ENCODE data around the gene ITSN1. TPM values are rescaled to one million over a fixed set of nuclear protein-coding genes. Genes with fewer than 3 reads are reported as not detected.

Gene ITSN1
- total RNA-seq, 3 donors from 2014 or later (not counting 1 experiment from before 2014, with no cell fraction given), result 1.5 to 5.1 (median 2.7) TPM

- 88% methylated on average over 4 of the region's 4 CpGs for WGBS (ENCODE audit: insufficient coverage)
- ATAC-seq, result no peak
Measured at GRCh38 chr21:33937146-33937545, 294.8 kb downstream of the ITSN1 start.

GRCh38 chr21:33937931-33938339, 295.6 kb downstream of the ITSN1 start:
- DNase-seq, result peak in 1 of 2 donors; percentile 80
- peaks cover 44% of the 10 kb centered on the region for H3K4me1 ChIP-seq (ENCODE audit: control insufficient read depth, insufficient read depth, low read length)
- peak overlapping the region; percentile 61 for H3K27ac ChIP-seq (ENCODE audit: low read length)
- no peaks in the 10 kb centered on the region for H3K9me3 Mint-ChIP-seq
- H3K27me3 Mint-ChIP-seq (ENCODE audit: low read depth in 2 of 2), result no peaks in the 10 kb centered on the region
- WGBS (ENCODE audit: insufficient coverage), result 56% methylated on average over 12 of the region's 14 CpGs
- no peaks in the 10 kb centered on the region for H3K9me3 ChIP-seq (ENCODE audit: control insufficient read depth, insufficient read depth, low read length)
- H3K36me3 ChIP-seq (ENCODE audit: control insufficient read depth, insufficient read depth, low read length), result no peaks in the 10 kb centered on the region
- intact Hi-C loops (cut with micrococcal nuclease), result loop anchor here (5.0 kb wide), 1 partner anchor 39 kb away; no protein-coding TSS in a partner anchor
- H3K27ac Mint-ChIP-seq, result no peak overlapping the region
- H3K4me3 Mint-ChIP-seq, result peak overlapping the region; percentile 35
- TF ChIP-seq CTCF (IDR thresholded peaks at IDR 0.05), result no peak
- peak; percentile 21 to 73 (median 43) for ATAC-seq
- no peaks in the 10 kb centered on the region for H3K27me3 ChIP-seq (ENCODE audit: control insufficient read depth, insufficient read depth, low read length)
- H3K36me3 Mint-ChIP-seq, result no peaks in the 10 kb centered on the region
- peaks cover 18% of the 10 kb centered on the region in 2 donors for H3K4me1 Mint-ChIP-seq
- no peak overlapping the region for H3K4me3 ChIP-seq (ENCODE audit: low read length)

More at GRCh38 chr21:33937146-33937545, 294.8 kb downstream of the ITSN1 start:
- Histone ChIP-seq H3K36me3 (ENCODE audit: control insufficient read depth, insufficient read depth, low read length) (no peaks in the 10 kb centered on the region), H3K27ac (ENCODE audit: low read length) (peak overlapping the region; percentile 61), H3K4me3 (ENCODE audit: low read length) (no peak overlapping the region), H3K27me3 (ENCODE audit: control insufficient read depth, insufficient read depth, low read length) (no peaks in the 10 kb centered on the region), H3K9me3 (ENCODE audit: control insufficient read depth, insufficient read depth, low read length) (no peaks in the 10 kb centered on the region), H3K4me1 (ENCODE audit: control insufficient read depth, insufficient read depth, low read length) (peaks cover 52% of the 10 kb centered on the region)
- peak in 1 of 2 donors; percentile 45 for DNase-seq
- Mint-ChIP-seq H3K27ac (peak overlapping the region; percentile 71 to 76), H3K9me3 (no peaks in the 10 kb centered on the region), H3K36me3 (no peaks in the 10 kb centered on the region), H3K27me3 (ENCODE audit: low read depth in 2 of 2) (no peaks in the 10 kb centered on the region), H3K4me1 (peaks cover 23 to 25% of the 10 kb centered on the region in 2 donors), H3K4me3 (no peak overlapping the region)
- no peak for TF ChIP-seq CTCF (IDR thresholded peaks at IDR 0.05)
- intact Hi-C loops (cut with micrococcal nuclease), result loop anchor here (5.0 kb wide), 1 partner anchor 40 kb away; no protein-coding TSS in a partner anchor

- no peak overlapping the region for H3K27ac Mint-ChIP-seq
- H3K36me3 ChIP-seq (ENCODE audit: control insufficient read depth, insufficient read depth, low read length), result no peaks in the 10 kb centered on the region
- TF ChIP-seq CTCF (IDR thresholded peaks at IDR 0.05), result no peak
- 72% methylated on average over 2 of the region's 3 CpGs for WGBS (ENCODE audit: insufficient coverage)
- DNase-seq, result no peak
- no peaks in the 10 kb centered on the region for H3K27me3 Mint-ChIP-seq (ENCODE audit: low read depth in 2 of 2)
- H3K36me3 Mint-ChIP-seq, result no peaks in the 10 kb centered on the region
- no peaks in the 10 kb centered on the region for H3K27me3 ChIP-seq (ENCODE audit: control insufficient read depth, insufficient read depth, low read length)
- H3K4me3 ChIP-seq (ENCODE audit: low read length), result no peak overlapping the region
- H3K4me3 Mint-ChIP-seq, result no peak overlapping the region
- H3K4me1 Mint-ChIP-seq, result peaks cover 18% of the 10 kb centered on the region in 2 donors
- H3K9me3 Mint-ChIP-seq, result no peaks in the 10 kb centered on the region
- no peaks in the 10 kb centered on the region for H3K9me3 ChIP-seq (ENCODE audit: control insufficient read depth, insufficient read depth, low read length)
- no peak for ATAC-seq
- peaks cover 43% of the 10 kb centered on the region for H3K4me1 ChIP-seq (ENCODE audit: control insufficient read depth, insufficient read depth, low read length)
- intact Hi-C loops (cut with micrococcal nuclease), result loop anchor here (5.0 kb wide), 1 partner anchor 39 kb away; no protein-coding TSS in a partner anchor
- peak overlapping the region; percentile 61 for H3K27ac ChIP-seq (ENCODE audit: low read length)
Measured at GRCh38 chr21:33938381-33938780, 296.1 kb downstream of the ITSN1 start.

GRCh38 chr21:33939226-33939625, 296.9 kb downstream of the ITSN1 start:
- no peaks in the 10 kb centered on the region for H3K9me3 Mint-ChIP-seq
- H3K27me3 Mint-ChIP-seq (ENCODE audit: low read depth in 2 of 2), result no peaks in the 10 kb centered on the region
- ATAC-seq (no peak), DNase-seq (no peak)
- Histone ChIP-seq H3K36me3 (ENCODE audit: control insufficient read depth, insufficient read depth, low read length) (no peaks in the 10 kb centered on the region), H3K27me3 (ENCODE audit: control insufficient read depth, insufficient read depth, low read length) (no peaks in the 10 kb centered on the region), H3K4me1 (ENCODE audit: control insufficient read depth, insufficient read depth, low read length) (peaks cover 43% of the 10 kb centered on the region), H3K27ac (ENCODE audit: low read length) (no peak overlapping the region), H3K4me3 (ENCODE audit: low read length) (no peak overlapping the region), H3K9me3 (ENCODE audit: control insufficient read depth, insufficient read depth, low read length) (no peaks in the 10 kb centered on the region)
- H3K36me3 Mint-ChIP-seq, result no peaks in the 10 kb centered on the region
- H3K27ac Mint-ChIP-seq, result no peak overlapping the region
- WGBS (ENCODE audit: insufficient coverage), result 97% methylated on average over 3 of the region's 3 CpGs
- intact Hi-C loops (cut with micrococcal nuclease), result loop anchor here (5.0 kb wide), 1 partner anchor 38 kb away; no protein-coding TSS in a partner anchor
- no peak for TF ChIP-seq CTCF (IDR thresholded peaks at IDR 0.05)
- no peak overlapping the region for H3K4me3 Mint-ChIP-seq
- peaks cover 18% of the 10 kb centered on the region in 2 donors for H3K4me1 Mint-ChIP-seq
